Skeletal muscle tissue (tissue), 4 donors: ENCODE results near the gene CAPN2. TPM values are rescaled to one million over a fixed set of nuclear protein-coding genes. Genes with fewer than 3 reads are reported as not detected.
A peak's percentile ranks its signal among the peaks of the same experiment; 100 is the strongest.

Experiments
- H3K27ac ChIP-seq: one replicate; pipeline ENCODE4 v1.7.0; 2013; ENCODE audit warnings: mild to moderate bottlenecking, low read depth, low read length, inconsistent platforms
- H3K27me3 ChIP-seq, 3 donors: one replicate each; pipeline ENCODE4 v1.7.0; 2013; ENCODE audit warnings: low read length in 3 of 3; ENCODE audit not compliant: control insufficient read depth in 3 of 3, insufficient read depth in 3 of 3
- H3K36me3 ChIP-seq, 3 donors: one replicate each; pipeline ENCODE4 v1.7.0; 2013; ENCODE audit warnings: low read length in 3 of 3; ENCODE audit not compliant: control insufficient read depth in 3 of 3, insufficient read depth in 3 of 3
- H3K4me1 ChIP-seq, 3 donors: one replicate each; pipeline ENCODE4 v1.7.0; 2013; ENCODE audit warnings: low read length in 3 of 3, mild to moderate bottlenecking in 3 of 3; ENCODE audit not compliant: control insufficient read depth in 3 of 3, insufficient read depth in 3 of 3
- H3K4me3 ChIP-seq, 3 donors: one replicate each; pipeline ENCODE4 v1.7.0; 2013; ENCODE audit warnings: low read length in 3 of 3
- H3K9ac ChIP-seq, 3 donors: one replicate each; pipeline ENCODE4 v1.7.0; 2013; ENCODE audit warnings: low read length in 3 of 3, mild to moderate bottlenecking in 3 of 3, moderate library complexity in 2 of 3, low read depth in 1 of 3
- H3K9me3 ChIP-seq, 3 donors: one replicate each; pipeline ENCODE4 v1.7.0; 2013; ENCODE audit warnings: low read length in 3 of 3; ENCODE audit not compliant: control insufficient read depth in 3 of 3
- total RNA-seq: library from RNA; depleted of rRNA; stranded (reverse); fragments of >200 nt; gene quantifications from one replicate; pipeline ENCODE4 v1.2.3, GENCODE V29; 2014
- donor health status: Osteomylitis.

CAPN2 gene
- total RNA-seq, 1 donor from 2014 or later, result 78.8 TPM

DNA sequence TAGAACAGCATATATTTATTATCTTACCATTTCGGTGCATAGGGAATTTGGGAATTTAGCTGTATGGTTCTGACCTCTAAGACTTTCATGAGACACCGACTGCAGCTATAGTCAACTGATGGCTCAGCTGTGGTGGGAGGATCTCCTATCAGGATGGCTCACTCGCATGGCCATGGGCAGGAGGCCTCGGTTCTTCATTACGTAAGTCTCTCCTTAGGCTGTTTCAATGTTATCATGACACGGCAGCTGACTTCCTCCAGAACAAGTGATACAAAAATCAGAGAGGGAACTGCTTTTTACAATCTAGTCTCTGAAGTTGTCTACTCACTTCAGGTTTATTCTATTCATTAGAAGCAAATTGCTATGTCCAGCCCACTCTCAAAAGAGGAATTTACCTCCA, 33.5 kb upstream of the CAPN2 start:
- H3K4me3 ChIP-seq, result no peak overlapping the region
- H3K9ac ChIP-seq, result no peak overlapping the region
- H3K36me3 ChIP-seq, result no peaks in the 10 kb centered on the region
- H3K4me1 ChIP-seq, result no peaks in the 10 kb centered on the region
- H3K27ac ChIP-seq, result no peak overlapping the region
- H3K27me3 ChIP-seq, result peaks cover 0 to 2% (median 2%) of the 10 kb centered on the region in 3 donors
- peaks cover 0 to 3% (median 0%) of the 10 kb centered on the region in 3 donors for H3K9me3 ChIP-seq

DNA sequence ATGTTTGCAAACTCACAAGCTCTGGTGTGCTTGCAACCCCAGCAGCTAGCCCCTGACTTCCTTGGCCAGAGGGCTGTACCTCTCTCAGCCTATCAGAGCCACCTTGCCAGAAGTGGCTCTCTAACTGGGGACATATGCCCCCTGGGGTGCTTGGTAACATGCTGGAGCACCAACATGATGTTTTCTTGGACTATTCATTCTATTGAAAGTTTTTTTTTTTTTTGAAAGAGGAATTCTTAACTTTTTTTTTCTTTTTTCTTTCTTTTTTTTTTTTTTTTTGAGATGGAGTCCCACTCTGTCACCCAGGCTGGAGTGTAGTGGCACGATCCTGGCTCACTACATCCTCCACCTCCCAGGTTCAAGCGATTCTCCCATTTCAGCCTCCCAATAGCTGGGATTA, 32.2 kb upstream of the CAPN2 start:
- H3K9ac ChIP-seq, result no peak overlapping the region
- no peaks in the 10 kb centered on the region for H3K4me1 ChIP-seq
- no peak overlapping the region for H3K27ac ChIP-seq
- no peaks in the 10 kb centered on the region for H3K9me3 ChIP-seq
- H3K27me3 ChIP-seq, result peaks cover 0 to 2% (median 2%) of the 10 kb centered on the region in 3 donors
- H3K36me3 ChIP-seq, result no peaks in the 10 kb centered on the region
- H3K4me3 ChIP-seq, result no peak overlapping the region

DNA sequence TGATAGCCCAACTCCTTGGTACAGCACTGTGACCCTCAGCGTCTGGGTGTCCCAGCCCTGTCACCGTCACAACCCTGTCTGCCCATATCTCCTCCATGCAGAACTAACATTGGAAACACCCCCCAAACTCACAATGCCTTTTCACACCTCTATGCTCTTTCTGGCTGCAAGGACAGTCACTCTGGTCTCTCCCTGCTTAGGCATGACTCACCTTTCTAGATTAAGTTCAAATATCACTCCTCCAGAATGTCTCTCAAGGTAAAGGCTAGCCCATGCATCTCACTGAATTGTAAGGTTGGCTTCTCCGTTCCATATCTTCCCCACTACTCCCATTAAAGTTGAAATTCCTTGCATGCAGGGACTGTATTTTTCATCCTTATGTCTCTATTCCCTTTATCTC, 29.8 kb upstream of the CAPN2 start:
- no peak overlapping the region for H3K27ac ChIP-seq
- H3K4me1 ChIP-seq, result no peaks in the 10 kb centered on the region
- no peaks in the 10 kb centered on the region for H3K9me3 ChIP-seq
- H3K4me3 ChIP-seq, result no peak overlapping the region
- no peak overlapping the region for H3K9ac ChIP-seq
- H3K27me3 ChIP-seq, result peaks cover 0 to 2% (median 2%) of the 10 kb centered on the region in 3 donors
- H3K36me3 ChIP-seq, result no peaks in the 10 kb centered on the region

DNA sequence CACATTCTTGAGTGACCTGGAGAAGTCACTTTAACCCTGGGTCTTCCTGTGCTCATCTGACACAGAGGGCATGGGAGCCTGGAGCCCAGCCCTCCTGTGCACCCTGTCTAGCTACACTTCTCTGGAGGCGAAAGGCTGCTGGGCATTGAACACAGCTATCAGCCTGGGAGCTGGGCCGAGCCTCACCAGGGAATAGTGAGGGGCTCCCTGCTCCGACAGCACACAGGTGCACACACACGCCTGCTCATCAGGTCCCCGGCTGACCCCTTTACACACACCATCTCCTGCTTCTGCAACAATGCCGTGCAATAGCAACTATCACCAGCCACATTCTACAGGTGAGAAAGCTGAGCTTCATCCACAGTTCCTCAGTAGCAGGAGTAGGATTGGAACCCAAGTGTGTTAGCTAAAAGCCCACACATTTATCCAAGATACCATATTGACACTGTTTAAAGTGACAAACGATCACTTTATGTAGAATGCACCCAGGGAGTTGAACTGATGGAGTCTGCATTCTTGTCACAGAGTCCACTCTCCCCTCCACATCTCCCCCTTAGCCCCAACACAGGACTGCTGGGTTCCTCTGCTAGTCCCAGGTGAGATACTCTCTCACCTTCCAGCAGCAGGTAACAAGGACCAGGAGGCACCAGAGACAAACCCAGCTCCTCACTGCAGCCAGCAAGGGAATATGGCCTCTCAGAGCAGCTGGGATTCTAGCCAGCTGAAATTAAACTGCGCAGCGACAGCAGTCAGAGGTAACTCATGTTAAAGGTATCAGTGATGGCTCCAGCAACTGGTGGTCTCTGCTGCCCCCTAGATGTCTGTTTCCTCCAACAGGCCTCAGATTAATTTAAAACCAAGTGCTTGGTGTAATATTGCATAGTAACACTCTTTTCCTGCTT, 28.5 kb upstream of the CAPN2 start:
- H3K9ac ChIP-seq, result no peak overlapping the region
- H3K27me3 ChIP-seq, result peaks cover 0 to 2% (median 2%) of the 10 kb centered on the region in 3 donors
- no peak overlapping the region for H3K4me3 ChIP-seq
- no peaks in the 10 kb centered on the region for H3K36me3 ChIP-seq
- H3K4me1 ChIP-seq, result no peaks in the 10 kb centered on the region
- no peaks in the 10 kb centered on the region for H3K9me3 ChIP-seq
- no peak overlapping the region for H3K27ac ChIP-seq

DNA sequence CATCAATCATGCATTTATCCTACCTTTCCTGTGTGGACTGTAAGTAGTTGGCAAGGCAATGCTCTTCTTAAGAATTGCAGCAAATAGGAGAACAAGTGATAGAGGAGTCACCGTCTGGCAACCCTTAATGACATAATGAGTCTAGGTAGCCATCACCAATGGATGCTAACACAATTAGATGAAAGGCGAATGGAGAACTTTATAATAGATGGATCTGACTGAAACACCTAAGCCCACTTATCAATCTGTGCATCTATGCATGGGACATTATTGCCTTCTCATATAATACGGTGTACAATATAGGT, 27.9 kb upstream of the CAPN2 start:
- Histone ChIP-seq H3K4me1 (no peaks in the 10 kb centered on the region), H3K27me3 (peaks cover 0 to 2% (median 2%) of the 10 kb centered on the region in 3 donors), H3K9me3 (no peaks in the 10 kb centered on the region), H3K27ac (no peak overlapping the region), H3K9ac (no peak overlapping the region), H3K36me3 (no peaks in the 10 kb centered on the region), H3K4me3 (no peak overlapping the region)

DNA sequence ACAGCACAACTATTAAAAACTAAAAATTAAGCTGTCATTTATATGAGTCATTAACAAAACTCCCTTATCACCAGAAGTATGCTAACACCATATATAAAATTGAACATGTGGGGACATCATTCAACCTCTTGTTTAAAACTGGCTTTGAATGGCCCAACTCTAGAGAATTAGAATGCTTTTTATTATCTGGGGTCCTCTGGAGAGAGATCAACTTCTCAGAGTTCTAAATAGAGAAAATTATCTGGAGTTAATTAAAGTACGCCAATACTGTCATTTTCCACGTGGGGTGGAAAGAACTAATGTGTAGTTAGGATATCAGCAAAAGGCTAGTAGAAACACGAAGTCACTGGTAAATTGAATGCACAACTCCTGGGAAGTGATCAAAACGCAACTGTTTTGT, 21.2 kb upstream of the CAPN2 start:
- H3K27ac ChIP-seq, result no peak overlapping the region
- no peaks in the 10 kb centered on the region for H3K36me3 ChIP-seq
- H3K4me3 ChIP-seq, result no peak overlapping the region
- H3K4me1 ChIP-seq, result no peaks in the 10 kb centered on the region
- no peak overlapping the region for H3K9ac ChIP-seq
- no peaks in the 10 kb centered on the region for H3K9me3 ChIP-seq
- H3K27me3 ChIP-seq, result no peaks in the 10 kb centered on the region

DNA sequence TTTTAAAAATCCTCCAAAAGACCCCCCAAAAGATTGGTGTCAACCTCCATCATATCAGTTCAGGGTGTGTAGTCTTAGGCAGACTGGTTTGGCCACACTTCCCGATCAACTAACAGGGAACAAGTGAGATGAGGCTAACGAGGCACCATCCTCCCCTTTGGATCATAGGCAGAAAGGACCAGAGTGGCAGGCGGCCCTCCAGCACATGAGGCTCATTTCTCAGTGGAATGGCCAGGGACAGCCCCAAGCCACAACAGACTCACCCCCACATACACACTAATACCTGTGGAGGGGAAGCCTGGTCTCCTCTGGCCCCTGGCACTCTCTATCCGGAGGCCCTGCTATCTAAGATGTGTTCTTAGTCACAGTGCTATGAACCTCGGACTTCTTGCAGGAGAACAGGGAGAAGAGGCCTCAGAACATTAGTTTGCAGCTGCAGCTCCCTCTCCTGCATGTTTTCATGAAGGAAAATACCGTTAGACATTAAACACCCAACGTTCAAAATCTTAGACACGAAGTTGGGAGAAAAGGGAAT, 17.3 kb upstream of the CAPN2 start:
- no peaks in the 10 kb centered on the region for H3K27me3 ChIP-seq
- H3K9me3 ChIP-seq, result no peaks in the 10 kb centered on the region
- no peaks in the 10 kb centered on the region for H3K36me3 ChIP-seq
- H3K27ac ChIP-seq, result no peak overlapping the region
- peaks cover 0 to 2% (median 0%) of the 10 kb centered on the region in 3 donors for H3K4me1 ChIP-seq
- no peak overlapping the region for H3K9ac ChIP-seq
- H3K4me3 ChIP-seq, result no peak overlapping the region

DNA sequence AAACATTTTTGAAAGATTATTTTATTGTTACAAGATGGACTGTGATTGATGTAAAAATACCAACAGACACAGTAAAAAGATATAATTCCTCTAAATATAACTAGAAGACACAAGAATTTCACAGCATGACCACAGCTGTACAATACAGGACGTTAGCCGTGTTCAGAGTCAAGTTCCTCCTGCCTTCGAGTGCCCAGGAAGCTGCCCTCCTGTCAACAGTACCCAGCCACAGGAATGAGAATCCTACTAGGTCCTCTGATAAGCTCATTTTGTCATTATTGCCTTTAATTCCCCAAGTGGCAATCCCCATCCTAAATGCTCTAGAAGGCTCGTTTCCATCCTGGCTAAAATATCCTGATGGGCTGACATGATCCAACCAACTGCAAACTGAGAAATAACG, 16.4 kb upstream of the CAPN2 start:
- Histone ChIP-seq H3K9me3 (no peaks in the 10 kb centered on the region), H3K27me3 (no peaks in the 10 kb centered on the region), H3K9ac (no peak overlapping the region), H3K27ac (no peak overlapping the region), H3K4me3 (no peak overlapping the region), H3K4me1 (peaks cover 0 to 7% (median 4%) of the 10 kb centered on the region in 3 donors), H3K36me3 (no peaks in the 10 kb centered on the region)

DNA sequence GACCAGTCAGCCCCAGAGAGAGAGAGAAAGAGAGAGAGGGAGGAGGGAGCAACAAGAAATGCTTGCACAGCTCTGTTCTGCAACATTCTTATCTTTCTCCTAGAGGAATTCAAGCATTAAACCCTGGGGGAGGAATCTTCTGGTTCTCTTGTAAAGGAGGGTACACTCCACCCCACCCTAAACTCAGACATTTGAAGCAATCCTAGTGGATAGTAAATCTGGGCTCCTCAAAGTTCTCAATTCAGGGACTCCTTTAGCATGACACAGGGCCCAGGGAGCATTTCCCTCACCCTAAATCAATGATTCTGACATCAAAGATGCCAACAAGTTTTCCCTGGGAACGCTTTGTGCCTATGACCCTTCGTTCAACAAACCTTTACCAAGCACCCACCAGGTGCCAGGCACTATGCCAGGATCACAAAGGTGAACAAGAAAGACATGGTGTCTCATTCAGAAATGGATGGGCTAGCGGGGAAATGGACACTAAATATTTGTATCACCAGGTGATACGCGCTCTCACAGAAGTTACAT, 11.9 kb upstream of the CAPN2 start:
- Histone ChIP-seq H3K4me3 (no peak overlapping the region), H3K36me3 (no peaks in the 10 kb centered on the region), H3K27ac (peak overlapping the region; percentile 77), H3K27me3 (no peaks in the 10 kb centered on the region), H3K4me1 (peaks cover 4 to 14% (median 6%) of the 10 kb centered on the region in 3 donors), H3K9me3 (no peaks in the 10 kb centered on the region), H3K9ac (no peak overlapping the region)

DNA sequence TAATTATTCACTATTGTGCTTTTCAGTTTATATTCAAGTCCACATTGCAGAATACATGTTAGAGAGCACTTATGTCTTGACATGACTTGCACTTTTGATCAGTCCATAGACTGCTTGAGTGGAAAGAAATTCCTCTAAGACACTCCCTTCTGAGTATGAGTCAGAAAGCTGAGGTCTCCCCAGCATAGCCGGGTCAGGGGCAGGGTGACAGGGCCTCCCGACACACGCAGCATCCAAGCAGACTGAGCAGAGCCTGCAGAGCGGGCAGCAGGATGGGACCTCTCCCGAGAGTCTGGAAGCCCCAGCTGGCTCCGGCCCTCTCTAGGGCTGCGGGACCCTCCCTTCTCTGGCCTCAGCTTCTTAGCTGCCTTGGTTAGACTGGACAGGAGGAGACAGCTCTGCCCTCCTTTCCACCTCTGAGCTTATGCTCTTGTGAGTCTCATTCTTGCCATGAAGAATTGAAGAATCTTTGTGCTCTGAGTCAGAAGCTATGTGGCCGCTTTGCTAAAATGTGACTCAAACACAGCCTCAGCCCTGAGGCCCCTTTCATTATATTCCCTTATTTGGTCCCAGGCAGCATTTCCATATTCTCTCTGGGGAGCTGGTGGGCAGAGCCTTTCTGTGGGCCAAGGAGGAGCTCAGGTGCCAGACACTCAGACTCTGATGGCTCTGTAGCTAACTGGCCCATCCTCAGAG, 11.2 kb upstream of the CAPN2 start:
- Histone ChIP-seq H3K9me3 (no peaks in the 10 kb centered on the region), H3K4me3 (no peak overlapping the region), H3K4me1 (peaks cover 5 to 14% (median 6%) of the 10 kb centered on the region in 3 donors), H3K9ac (peak overlapping the region in 1 of 3 donors; percentile 8), H3K27me3 (no peaks in the 10 kb centered on the region), H3K27ac (peak overlapping the region; percentile 77), H3K36me3 (no peaks in the 10 kb centered on the region)
